ENCODE results near the gene OPHN1. TPM values are rescaled to one million over a fixed set of nuclear protein-coding genes. Genes with fewer than 3 reads are reported as not detected.

OPHN1 gene
- total RNA-seq, 4 donors from 2014 or later: 6.9 to 14.0 (median 10.2) TPM

- WGBS, 2 donors (ENCODE audit: low coverage in 1 of 2): 71 to 92% methylated on average over 1 to 2 of the region's 4 CpGs
- ATAC-seq: no peak
- Histone ChIP-seq H3K36me3 (no peaks in the 10 kb centered on the region), H3K4me3 (no peak overlapping the region), H3K4me1 (peaks cover 0 to 20% (median 0%) of the 10 kb centered on the region in 3 donors), H3K27me3 (no peaks in the 10 kb centered on the region), H3K27ac (no peak overlapping the region), H3K9me3 (no peaks in the 10 kb centered on the region)
- TF ChIP-seq POLR2A (IDR thresholded peaks at IDR 0.05) (no peak), EP300 (IDR thresholded peaks at IDR 0.05) (no peak), POLR2AphosphoS5 (IDR thresholded peaks at IDR 0.05) (no peak)
- TF ChIP-seq, protein P1, sequence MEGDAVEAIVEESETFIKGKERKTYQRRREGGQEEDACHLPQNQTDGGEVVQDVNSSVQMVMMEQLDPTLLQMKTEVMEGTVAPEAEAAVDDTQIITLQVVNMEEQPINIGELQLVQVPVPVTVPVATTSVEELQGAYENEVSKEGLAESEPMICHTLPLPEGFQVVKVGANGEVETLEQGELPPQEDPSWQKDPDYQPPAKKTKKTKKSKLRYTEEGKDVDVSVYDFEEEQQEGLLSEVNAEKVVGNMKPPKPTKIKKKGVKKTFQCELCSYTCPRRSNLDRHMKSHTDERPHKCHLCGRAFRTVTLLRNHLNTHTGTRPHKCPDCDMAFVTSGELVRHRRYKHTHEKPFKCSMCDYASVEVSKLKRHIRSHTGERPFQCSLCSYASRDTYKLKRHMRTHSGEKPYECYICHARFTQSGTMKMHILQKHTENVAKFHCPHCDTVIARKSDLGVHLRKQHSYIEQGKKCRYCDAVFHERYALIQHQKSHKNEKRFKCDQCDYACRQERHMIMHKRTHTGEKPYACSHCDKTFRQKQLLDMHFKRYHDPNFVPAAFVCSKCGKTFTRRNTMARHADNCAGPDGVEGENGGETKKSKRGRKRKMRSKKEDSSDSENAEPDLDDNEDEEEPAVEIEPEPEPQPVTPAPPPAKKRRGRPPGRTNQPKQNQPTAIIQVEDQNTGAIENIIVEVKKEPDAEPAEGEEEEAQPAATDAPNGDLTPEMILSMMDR (IDR thresholded peaks at IDR 0.05): no peak
These were observed 6.0 kb upstream of the OPHN1 start for GRCh38 chrX:68439341-68439740.

DNA sequence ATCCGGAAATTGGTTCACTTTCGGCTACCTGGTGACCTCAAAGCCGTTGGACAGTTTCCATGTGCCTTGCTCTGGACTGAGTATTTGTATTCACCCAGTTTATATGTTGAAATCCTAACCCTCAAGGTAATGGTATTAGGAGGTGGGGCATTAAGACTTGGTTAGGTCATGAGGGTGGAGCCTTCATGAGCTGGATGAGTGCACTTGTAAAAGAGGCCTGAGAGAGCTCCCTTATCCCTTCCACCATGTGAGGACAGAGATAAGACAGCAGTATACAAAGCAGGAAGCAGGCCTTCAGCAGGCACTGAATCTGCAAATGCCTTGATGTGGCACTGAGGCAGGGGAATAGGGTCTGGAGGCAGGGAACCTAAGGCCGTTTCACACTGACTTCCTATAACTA is 5.3 kb upstream of the OPHN1 start:
- Histone ChIP-seq H3K36me3 (no peaks in the 10 kb centered on the region), H3K9me3 (no peaks in the 10 kb centered on the region), H3K4me1 (peaks cover 0 to 24% (median 0%) of the 10 kb centered on the region in 3 donors), H3K4me3 (no peak overlapping the region), H3K27ac (no peak overlapping the region), H3K27me3 (no peaks in the 10 kb centered on the region)
- TF ChIP-seq POLR2AphosphoS5 (IDR thresholded peaks at IDR 0.05) (no peak), POLR2A (IDR thresholded peaks at IDR 0.05) (no peak), EP300 (IDR thresholded peaks at IDR 0.05) (no peak)
- TF ChIP-seq, protein P1 (IDR thresholded peaks at IDR 0.05): no peak
- ATAC-seq: no peak
- 88 to 100% methylated on average over 3 of the region's 4 CpGs for WGBS, 2 donors (ENCODE audit: low coverage in 1 of 2)

DNA sequence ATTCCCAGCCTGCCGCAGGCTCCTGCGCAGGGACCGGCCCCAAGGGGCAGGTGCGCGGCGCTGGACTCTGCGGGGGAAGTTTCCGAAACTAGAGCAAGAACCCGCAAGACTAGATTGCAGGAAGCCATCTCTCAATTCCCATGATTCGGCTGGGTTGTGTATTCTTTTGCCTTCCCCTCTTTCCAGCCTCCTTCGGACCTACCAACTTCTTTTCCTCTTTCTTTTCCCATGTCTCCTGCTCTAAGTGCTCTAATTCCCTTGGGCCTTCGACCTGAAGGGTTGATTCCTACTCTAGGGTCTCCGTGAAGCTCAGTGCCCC is 645 bp upstream of the OPHN1 start:
- ATAC-seq: no peak
- peaks cover 0 to 25% (median 0%) of the 10 kb centered on the region in 3 donors for H3K4me1 ChIP-seq
- WGBS, 2 donors (ENCODE audit: low coverage in 1 of 2): 0% methylated on average over 2 of the region's 13 CpGs; no CpG with 5 or more reads in 1 of the 2 donors
- peak overlapping the region; percentile 63 to 67 for H3K4me3 ChIP-seq
- no peaks in the 10 kb centered on the region for H3K36me3 ChIP-seq
- TF ChIP-seq EP300 (IDR thresholded peaks at IDR 0.05) (no peak), POLR2AphosphoS5 (IDR thresholded peaks at IDR 0.05) (peak; percentile 34), POLR2A (IDR thresholded peaks at IDR 0.05) (peak in 1 of 2 donors; percentile 17)
- TF ChIP-seq, protein P1 (IDR thresholded peaks at IDR 0.05): no peak
- no peaks in the 10 kb centered on the region for H3K27me3 ChIP-seq
- H3K27ac ChIP-seq: peak overlapping the region; percentile 82 to 88 (median 86)
- no peaks in the 10 kb centered on the region for H3K9me3 ChIP-seq

DNA sequence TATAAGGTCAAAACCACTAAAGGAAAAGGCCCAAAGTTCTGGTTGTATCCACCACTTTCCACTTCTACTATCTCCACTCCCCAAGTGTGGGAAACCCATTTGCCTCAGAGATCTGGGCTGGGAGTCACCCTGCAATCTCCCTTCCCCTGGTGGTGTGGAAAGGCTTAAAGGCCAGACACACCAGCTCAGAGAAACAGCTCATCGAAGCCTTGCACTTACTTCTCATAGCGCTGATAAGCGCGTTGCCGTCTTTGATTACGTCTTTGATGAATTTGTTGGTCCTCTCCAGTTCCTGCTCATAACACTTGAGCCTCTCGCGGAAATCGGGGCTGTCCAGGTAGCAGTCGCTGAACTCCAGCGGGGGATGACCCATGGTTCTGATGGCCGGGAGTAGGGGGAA is 647 bp downstream of the OPHN1 start:
- H3K4me3 ChIP-seq: peak overlapping the region; percentile 63 to 67
- H3K36me3 ChIP-seq: no peaks in the 10 kb centered on the region
- no peaks in the 10 kb centered on the region for H3K27me3 ChIP-seq
- H3K9me3 ChIP-seq: no peaks in the 10 kb centered on the region
- H3K4me1 ChIP-seq: peaks cover 0 to 25% (median 0%) of the 10 kb centered on the region in 3 donors
- TF ChIP-seq EP300 (IDR thresholded peaks at IDR 0.05) (no peak), POLR2AphosphoS5 (IDR thresholded peaks at IDR 0.05) (no peak), POLR2A (IDR thresholded peaks at IDR 0.05) (no peak)
- TF ChIP-seq, protein P1 (IDR thresholded peaks at IDR 0.05): no peak
- ATAC-seq: no peak
- H3K27ac ChIP-seq: peak overlapping the region; percentile 56 to 88 (median 86)
- WGBS, 2 donors (ENCODE audit: low coverage in 1 of 2): 52% methylated on average over 7 of the region's 12 CpGs; no CpG with 5 or more reads in 1 of the 2 donors

GRCh38 chrX:68431836-68432235 is 1.5 kb downstream of the OPHN1 start:
- Histone ChIP-seq H3K9me3 (no peaks in the 10 kb centered on the region), H3K27ac (no peak overlapping the region)
- 43% methylated on average over 2 of the region's 2 CpGs; no CpG with 5 or more reads in 1 of the 2 donors for WGBS, 2 donors (ENCODE audit: low coverage in 1 of 2)

More at GRCh38 chrX:68431836-68432235, 1.5 kb downstream of the OPHN1 start:
- no peaks in the 10 kb centered on the region for H3K36me3 ChIP-seq
- no peak for TF ChIP-seq POLR2A (IDR thresholded peaks at IDR 0.05)
- no peak for TF ChIP-seq EP300 (IDR thresholded peaks at IDR 0.05)
- TF ChIP-seq POLR2AphosphoS5 (IDR thresholded peaks at IDR 0.05): no peak
- TF ChIP-seq, protein P1 (IDR thresholded peaks at IDR 0.05): no peak
- no peaks in the 10 kb centered on the region for H3K27me3 ChIP-seq
- peaks cover 0 to 25% (median 0%) of the 10 kb centered on the region in 3 donors for H3K4me1 ChIP-seq
- peak overlapping the region in 1 of 2 donors; percentile 63 for H3K4me3 ChIP-seq
- no peak for ATAC-seq

Data from gastroesophageal sphincter (tissue), 4 donors.